ENCODE measurements around the gene FGF19. TPM values are rescaled to one million over a fixed set of nuclear protein-coding genes. Genes with fewer than 3 reads are reported as not detected.
"Not testable (repeated sequence)": the region's sequence is repeated elsewhere in the genome, so short reads cannot be mapped to it uniquely, and the experiment has no call there.

Gene FGF19
- total and polyA plus RNA-seq, 8 donors = not detected

DNA sequence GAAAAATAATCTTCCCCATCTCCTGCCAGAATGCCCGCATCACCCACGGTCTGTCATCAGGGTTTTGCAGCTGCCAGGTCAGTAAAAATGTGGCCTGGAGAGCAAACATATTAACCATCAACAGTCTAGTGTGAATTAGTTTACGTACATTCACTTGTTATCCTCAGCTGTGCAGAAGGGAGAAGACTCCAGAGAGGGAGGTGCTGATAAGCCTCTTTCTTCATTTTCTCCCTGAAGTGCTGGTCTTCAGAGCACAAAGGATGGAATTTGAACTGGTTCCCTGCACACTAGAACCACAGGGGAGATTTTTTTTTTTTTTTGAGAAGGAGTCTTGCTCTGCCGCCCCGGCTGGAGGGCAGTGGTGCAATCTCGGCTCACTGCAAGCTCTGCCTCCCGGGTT is 8.2 kb downstream of the FGF19 start:
- H3K4me3 ChIP-seq = no peak overlapping the region
- intact Hi-C loops (cut with DNase I; ENCODE audit: low total_unique reads) = no loop called here
- peaks cover 0 to 74% (median 0%) of the 10 kb centered on the region in 3 donors for H3K27me3 ChIP-seq
- peaks cover 0 to 3% (median 0%) of the 10 kb centered on the region in 4 donors for H3K9me3 ChIP-seq
- peaks cover 0 to 3% (median 2%) of the 10 kb centered on the region in 4 donors for H3K4me1 ChIP-seq
- H3K36me3 ChIP-seq = no peaks in the 10 kb centered on the region
- no peak overlapping the region for H3K27ac ChIP-seq
- no peak for DNase-seq
- WGBS, 5 donors = 79 to 84% (median 81%) methylated on average over 7 of the region's 7 CpGs
- TF ChIP-seq POLR2AphosphoS5 (IDR thresholded peaks at IDR 0.05) = no peak
- TF ChIP-seq, protein P1, sequence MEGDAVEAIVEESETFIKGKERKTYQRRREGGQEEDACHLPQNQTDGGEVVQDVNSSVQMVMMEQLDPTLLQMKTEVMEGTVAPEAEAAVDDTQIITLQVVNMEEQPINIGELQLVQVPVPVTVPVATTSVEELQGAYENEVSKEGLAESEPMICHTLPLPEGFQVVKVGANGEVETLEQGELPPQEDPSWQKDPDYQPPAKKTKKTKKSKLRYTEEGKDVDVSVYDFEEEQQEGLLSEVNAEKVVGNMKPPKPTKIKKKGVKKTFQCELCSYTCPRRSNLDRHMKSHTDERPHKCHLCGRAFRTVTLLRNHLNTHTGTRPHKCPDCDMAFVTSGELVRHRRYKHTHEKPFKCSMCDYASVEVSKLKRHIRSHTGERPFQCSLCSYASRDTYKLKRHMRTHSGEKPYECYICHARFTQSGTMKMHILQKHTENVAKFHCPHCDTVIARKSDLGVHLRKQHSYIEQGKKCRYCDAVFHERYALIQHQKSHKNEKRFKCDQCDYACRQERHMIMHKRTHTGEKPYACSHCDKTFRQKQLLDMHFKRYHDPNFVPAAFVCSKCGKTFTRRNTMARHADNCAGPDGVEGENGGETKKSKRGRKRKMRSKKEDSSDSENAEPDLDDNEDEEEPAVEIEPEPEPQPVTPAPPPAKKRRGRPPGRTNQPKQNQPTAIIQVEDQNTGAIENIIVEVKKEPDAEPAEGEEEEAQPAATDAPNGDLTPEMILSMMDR (IDR thresholded peaks at IDR 0.05) = no peak
- TF ChIP-seq EP300 (IDR thresholded peaks at IDR 0.05) = no peak
- no peak for TF ChIP-seq POLR2A (IDR thresholded peaks at IDR 0.05)

DNA sequence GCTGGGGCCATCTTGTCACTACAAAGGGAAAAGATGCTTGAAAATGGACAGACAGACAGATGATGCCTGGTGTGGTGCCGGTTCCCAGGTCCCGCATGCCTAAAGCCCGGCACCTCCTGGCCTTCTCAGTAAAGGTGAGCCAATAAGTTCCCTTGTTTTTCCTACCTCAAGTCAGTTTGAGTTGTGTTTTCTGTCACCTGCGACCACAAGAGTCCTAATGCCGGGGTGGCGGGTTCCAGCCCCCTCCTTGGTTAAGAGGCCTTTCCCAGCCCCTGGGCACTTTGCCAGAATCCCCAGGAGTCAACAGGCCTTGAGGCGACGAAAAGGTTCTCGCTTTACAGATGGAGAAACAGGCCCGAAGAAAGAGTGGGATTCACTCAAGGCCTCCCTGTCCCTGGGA is 9.0 kb downstream of the FGF19 start:
- Histone ChIP-seq H3K27me3 (peaks cover 0 to 69% (median 0%) of the 10 kb centered on the region in 3 donors), H3K4me1 (no peaks in the 10 kb centered on the region), H3K27ac (no peak overlapping the region), H3K9me3 (peaks cover 0 to 3% (median 0%) of the 10 kb centered on the region in 4 donors), H3K4me3 (no peak overlapping the region), H3K36me3 (no peaks in the 10 kb centered on the region)
- no peak for DNase-seq
- intact Hi-C loops (cut with DNase I; ENCODE audit: low total_unique reads) = no loop called here
- 78 to 83% (median 79%) methylated on average over 10 of the region's 10 CpGs for WGBS, 5 donors
- no peak for TF ChIP-seq EP300 (IDR thresholded peaks at IDR 0.05)

DNA sequence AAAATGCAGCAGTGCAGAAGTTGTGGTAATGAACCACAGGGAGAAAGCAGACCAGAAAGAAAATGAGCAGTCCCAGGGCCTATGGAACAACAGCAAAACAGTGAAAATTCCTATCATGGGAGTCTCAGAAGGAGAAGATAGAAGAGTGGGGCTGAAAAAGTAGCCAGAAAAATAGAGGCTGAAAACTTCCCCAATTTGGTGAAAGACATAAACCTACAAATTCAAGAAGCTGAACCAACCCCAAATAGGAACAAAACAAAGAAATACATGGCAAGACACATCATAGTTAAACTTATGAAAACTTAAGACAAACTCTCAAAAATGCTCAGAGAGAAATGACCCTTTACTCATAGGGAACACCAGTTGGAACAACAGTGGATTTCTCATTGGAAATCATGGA is 11.4 kb downstream of the FGF19 start:
- H3K4me3 ChIP-seq = no peak overlapping the region
- intact Hi-C loops (cut with DNase I; ENCODE audit: low total_unique reads) = no loop called here
- H3K4me1 ChIP-seq = no peaks in the 10 kb centered on the region
- H3K36me3 ChIP-seq = no peaks in the 10 kb centered on the region
- no peak for DNase-seq
- H3K9me3 ChIP-seq = peaks cover 0 to 3% (median 0%) of the 10 kb centered on the region in 4 donors
- TF ChIP-seq POLR2A (IDR thresholded peaks at IDR 0.05) (no peak), POLR2AphosphoS5 (IDR thresholded peaks at IDR 0.05) (no peak), EP300 (IDR thresholded peaks at IDR 0.05) (no peak)
- TF ChIP-seq, protein P1 (IDR thresholded peaks at IDR 0.05) = no peak
- no peak overlapping the region for H3K27ac ChIP-seq
- peaks cover 0 to 46% (median 0%) of the 10 kb centered on the region in 3 donors for H3K27me3 ChIP-seq

DNA sequence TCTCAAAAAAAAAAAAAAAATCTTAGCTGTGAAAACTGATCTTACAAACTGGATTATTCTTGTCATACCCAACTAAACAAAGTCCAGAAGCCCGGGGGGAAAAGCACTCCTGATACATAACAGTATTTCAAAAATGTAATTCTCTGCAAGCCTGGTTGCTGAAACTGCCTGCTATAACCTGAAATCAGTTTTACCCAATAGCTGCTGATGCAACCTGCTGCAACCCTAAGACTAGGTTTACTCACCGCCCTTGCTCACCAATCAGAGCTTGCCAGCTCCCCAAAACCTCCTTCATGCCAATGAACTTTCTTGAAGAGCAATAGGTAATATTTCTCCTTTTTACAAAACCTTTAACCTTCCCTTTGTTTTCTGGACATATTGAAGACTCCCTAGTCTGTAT is 12.4 kb downstream of the FGF19 start:
- H3K36me3 ChIP-seq = no peaks in the 10 kb centered on the region
- H3K4me3 ChIP-seq = no peak overlapping the region
- 75 to 81% (median 80%) methylated on average over 2 of the region's 2 CpGs for WGBS, 5 donors
- TF ChIP-seq POLR2A (IDR thresholded peaks at IDR 0.05) (no peak), EP300 (IDR thresholded peaks at IDR 0.05) (no peak), POLR2AphosphoS5 (IDR thresholded peaks at IDR 0.05) (no peak)
- TF ChIP-seq, protein P1 (IDR thresholded peaks at IDR 0.05) = no peak
- peaks cover 0 to 46% (median 0%) of the 10 kb centered on the region in 3 donors for H3K27me3 ChIP-seq
- no peak for DNase-seq
- no peak overlapping the region for H3K27ac ChIP-seq
- intact Hi-C loops (cut with DNase I; ENCODE audit: low total_unique reads) = no loop called here
- H3K4me1 ChIP-seq = no peaks in the 10 kb centered on the region
- peaks cover 0 to 3% (median 0%) of the 10 kb centered on the region in 4 donors for H3K9me3 ChIP-seq

DNA sequence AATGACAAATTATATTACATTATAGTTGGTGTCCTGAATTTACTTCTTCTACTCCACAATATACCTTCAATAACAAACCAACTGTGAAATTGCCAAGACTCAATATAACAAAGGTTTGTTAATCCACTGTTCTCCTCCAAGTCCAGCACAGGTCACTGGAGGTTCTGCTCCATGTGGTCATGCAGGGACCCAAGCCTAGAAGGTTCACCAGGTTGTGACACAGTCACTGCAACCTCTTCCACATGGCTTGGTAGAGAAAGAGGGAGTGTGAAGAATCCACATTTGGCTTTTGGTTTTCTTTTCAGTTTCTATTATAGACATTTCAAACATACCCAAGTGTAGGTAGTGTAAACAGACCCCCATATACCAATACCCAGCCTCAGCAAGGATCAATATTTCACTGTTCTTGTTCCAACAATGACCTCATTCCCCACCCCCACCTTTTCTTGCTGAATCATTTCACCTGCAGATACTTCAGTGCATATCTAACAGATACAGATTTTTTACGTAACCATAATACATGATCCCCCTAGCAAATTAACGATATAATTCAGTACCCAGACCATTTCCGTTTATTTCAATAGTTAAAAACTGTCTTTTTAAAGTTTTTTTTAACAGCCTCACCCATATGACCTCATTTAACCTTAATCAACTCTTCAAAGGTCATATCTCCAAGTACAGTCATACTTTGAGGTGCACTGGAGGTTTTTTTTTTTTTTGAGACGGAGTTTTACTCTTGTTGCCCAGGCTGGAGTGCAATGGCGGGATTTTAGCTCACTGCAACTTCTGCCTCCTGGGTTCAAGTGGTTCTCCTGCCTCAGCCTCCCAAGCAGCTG is 14.1 kb downstream of the FGF19 start:
- WGBS, 5 donors = 79 to 83% (median 82%) methylated on average over 5 of the region's 5 CpGs
- H3K27me3 ChIP-seq = peaks cover 0 to 46% (median 4%) of the 10 kb centered on the region in 3 donors

DNA sequence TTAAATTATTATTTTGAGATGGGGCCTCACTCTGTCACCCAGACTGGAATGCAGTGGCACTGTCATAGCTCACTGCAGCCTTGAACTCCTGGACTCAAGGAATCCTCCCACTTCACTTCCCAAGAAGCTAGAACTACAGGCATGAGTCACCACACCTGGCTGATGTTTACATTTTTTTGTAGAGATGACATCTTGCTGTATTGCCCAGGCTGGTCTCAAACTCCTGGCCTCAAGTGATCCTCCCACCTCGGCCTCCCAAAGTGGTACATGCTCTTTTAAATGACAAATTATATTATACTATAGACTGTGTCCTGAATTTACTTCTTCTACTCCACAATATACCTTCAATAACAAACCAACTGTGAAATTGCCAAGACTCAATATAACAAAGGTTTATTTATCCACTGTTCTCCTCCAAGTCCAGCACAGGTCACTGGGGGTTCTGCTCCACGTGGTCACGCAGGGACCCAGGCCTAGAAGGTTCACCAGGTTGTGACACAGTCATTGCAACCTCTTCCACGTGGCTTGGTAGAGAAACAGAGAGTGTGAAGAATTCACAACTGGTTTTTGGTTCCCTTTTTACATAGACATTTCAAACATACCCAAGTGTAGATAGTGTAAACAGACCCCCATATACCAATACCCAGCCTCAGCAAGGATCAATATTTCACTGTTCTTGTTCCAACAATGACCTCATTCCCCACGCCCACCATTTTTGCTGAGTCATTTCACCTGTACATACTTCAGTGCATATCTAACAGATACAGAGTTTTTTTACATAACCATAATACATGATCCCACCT is 15.7 kb downstream of the FGF19 start:
- peaks cover 0 to 35% (median 4%) of the 10 kb centered on the region in 3 donors for H3K27me3 ChIP-seq

More for the DNA sequence above, 14.1 kb downstream of the FGF19 start:
- intact Hi-C loops (cut with DNase I; ENCODE audit: low total_unique reads) = loop anchor here (5.0 kb wide), 1 partner anchor 503 kb away; no protein-coding TSS in a partner anchor
- Histone ChIP-seq H3K4me3 (no peak overlapping the region), H3K4me1 (peaks cover 5 to 7% (median 6%) of the 10 kb centered on the region in 4 donors), H3K9me3 (peaks cover 0 to 3% (median 0%) of the 10 kb centered on the region in 4 donors), H3K27ac (no peak overlapping the region), H3K36me3 (no peaks in the 10 kb centered on the region)
- no peak for TF ChIP-seq EP300 (IDR thresholded peaks at IDR 0.05)
- TF ChIP-seq, protein P1 (IDR thresholded peaks at IDR 0.05) = no peak
- no peak for TF ChIP-seq POLR2A (IDR thresholded peaks at IDR 0.05)
- TF ChIP-seq POLR2AphosphoS5 (IDR thresholded peaks at IDR 0.05) = no peak
- DNase-seq = no peak

More for the DNA sequence above, 15.7 kb downstream of the FGF19 start:
- not testable (repeated sequence) for H3K36me3 ChIP-seq, H3K9me3 ChIP-seq, H3K4me3 ChIP-seq, H3K4me1 ChIP-seq, H3K27ac ChIP-seq
- peak in 1 of 2 donors; percentile 81 for DNase-seq
- WGBS, 5 donors = 42 to 57% (median 51%) methylated on average over 5 of the region's 5 CpGs
- intact Hi-C loops (cut with DNase I; ENCODE audit: low total_unique reads) = loop anchor here (5.0 kb wide), 1 partner anchor 504 kb away; no protein-coding TSS in a partner anchor
